GM21825 (cell line): ENCODE data around the gene RASGEF1C.
"Not testable (repeated sequence)": the region's sequence is repeated elsewhere in the genome, so short reads cannot be mapped to it uniquely, and the experiment has no call there.

ENCODE experiments used
- ATAC-seq: cut with Tn5 transposase; IDR thresholded peaks from one replicate; pipeline ENCODE4 v1.9.1; 2021; ENCODE audit warnings: mild to moderate bottlenecking, moderate library complexity; ENCODE audit not compliant: unreplicated experiment

Gene RASGEF1C

DNA sequence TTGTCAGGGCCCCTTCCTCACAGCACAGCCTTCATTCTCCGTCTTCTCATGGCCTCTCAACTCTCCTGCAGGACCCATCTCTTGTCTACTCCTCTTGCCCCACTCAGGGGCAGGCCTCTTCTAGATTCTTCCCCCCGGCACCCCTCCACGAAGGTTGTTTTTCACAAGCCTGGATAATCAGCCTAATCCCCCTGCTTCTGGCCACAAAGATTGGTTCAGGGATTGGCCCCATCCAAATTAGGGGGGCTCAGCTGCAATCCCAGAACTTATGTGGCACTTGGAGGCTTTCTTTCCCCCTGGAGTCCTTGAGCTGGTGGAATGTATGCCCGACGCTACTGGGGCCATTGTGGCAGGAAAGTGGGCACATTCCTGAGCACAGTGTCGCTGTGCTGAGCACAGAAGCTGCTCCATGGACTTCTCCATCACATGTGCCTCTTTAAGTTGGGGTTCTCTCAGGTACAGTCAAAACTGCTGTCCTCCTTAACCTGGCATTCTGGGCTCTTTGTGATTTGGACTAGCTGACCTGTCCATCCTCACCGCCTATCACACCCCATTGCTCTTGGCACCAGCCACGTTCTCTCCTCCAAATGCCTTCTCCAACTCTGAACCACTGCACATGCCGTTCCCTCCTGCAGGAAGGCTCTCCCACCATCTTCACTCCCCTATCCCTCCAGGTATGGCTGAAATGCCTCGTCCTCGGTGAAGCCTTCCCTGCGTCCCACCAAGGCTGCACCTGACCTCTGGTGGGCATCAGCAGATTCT, 70.6 kb downstream of the RASGEF1C start:
- ATAC-seq, result no peak

DNA sequence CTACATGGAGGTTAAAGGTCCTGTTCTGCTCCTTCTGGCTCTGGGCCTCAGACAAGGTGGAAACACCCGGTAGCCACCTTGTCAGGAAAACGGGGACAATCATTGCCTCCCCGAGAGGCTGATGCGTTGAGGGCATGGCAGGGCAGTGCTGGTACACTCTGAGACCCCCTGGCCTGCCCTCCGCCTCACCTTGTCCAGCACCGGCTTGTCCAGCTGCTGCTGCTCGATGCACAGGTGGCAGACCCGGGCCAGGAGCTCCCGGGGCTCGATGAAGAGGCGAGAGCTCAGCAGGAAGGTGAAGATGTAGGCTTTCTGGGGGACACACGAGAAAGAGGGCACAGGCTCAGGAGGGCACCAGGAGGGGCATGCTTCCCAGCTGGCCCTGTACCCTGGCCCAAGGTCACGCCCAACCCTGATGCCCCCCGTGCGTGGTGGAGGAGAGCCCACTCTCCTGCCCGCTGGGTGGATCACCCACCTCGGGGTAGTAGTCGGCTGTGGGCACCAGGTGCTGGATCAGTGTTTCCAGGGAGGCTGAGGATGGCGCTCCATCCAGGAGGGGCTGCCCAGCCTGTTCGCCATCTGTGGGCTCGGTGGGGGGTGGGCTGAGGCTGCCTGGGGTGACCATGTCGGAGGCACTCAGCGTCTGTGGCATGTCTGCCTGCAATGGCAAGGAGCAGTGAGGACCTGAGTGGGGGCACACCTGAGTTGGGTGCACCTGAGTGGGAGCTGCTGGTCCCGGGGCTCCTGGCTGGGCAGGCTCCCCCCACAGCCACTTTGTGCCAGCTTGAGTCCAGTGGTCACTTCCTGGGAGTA, 71.4 kb downstream of the RASGEF1C start:
- ATAC-seq, result no peak

- no peak for ATAC-seq
Measured at GRCh38 chr5:180136630-180137381, 72.2 kb downstream of the RASGEF1C start.

GRCh38 chr5:180135967-180136629, 72.9 kb downstream of the RASGEF1C start:
- ATAC-seq, result no peak

DNA sequence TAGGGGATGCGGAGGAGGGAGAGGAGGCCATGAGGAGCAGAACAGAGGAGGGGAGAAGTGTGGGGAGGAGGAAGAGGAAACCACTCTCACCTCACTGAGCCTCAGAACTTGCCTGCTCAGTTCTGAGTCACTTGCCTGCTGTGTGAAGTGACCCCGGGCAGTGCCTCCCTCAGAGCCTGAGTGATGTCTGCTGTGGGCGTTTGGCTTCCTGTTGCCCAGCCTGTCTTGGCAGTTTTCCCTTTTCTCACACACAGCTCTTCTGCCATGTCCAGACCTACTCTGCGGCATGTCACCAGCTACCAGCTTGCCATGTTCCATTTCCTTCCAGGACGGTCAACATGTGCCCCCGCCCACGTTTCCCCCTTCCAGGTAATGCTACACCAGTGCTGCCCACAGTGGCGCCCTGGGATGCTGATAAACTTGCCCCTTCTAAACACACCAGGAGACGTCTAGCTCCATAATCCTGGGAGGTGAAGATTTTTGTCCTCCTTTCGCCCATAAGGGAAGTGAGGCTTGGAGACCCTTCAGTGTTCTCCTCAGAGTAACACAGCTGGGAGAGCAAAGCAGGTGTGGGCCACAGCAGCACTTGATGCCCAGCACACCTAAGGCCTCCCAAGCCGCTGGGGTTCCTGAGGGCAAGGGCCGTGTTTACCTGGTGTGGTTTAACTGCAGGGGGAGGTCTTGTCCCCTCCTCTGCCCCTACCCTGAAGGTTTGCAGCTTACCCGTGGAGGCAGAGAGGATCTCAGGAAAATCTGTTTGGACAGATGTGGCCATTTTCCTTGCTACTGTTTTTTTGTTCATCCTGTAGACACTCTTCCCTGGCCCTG, 73.7 kb downstream of the RASGEF1C start:
- no peak for ATAC-seq

- ATAC-seq, result no peak
Measured at GRCh38 chr5:180133971-180134508, 75.0 kb downstream of the RASGEF1C start.

GRCh38 chr5:180133551-180133950, 75.5 kb downstream of the RASGEF1C start:
- ATAC-seq, result no peak

- ATAC-seq, result no peak
Measured at GRCh38 chr5:180133060-180133459, 76.0 kb downstream of the RASGEF1C start.

DNA sequence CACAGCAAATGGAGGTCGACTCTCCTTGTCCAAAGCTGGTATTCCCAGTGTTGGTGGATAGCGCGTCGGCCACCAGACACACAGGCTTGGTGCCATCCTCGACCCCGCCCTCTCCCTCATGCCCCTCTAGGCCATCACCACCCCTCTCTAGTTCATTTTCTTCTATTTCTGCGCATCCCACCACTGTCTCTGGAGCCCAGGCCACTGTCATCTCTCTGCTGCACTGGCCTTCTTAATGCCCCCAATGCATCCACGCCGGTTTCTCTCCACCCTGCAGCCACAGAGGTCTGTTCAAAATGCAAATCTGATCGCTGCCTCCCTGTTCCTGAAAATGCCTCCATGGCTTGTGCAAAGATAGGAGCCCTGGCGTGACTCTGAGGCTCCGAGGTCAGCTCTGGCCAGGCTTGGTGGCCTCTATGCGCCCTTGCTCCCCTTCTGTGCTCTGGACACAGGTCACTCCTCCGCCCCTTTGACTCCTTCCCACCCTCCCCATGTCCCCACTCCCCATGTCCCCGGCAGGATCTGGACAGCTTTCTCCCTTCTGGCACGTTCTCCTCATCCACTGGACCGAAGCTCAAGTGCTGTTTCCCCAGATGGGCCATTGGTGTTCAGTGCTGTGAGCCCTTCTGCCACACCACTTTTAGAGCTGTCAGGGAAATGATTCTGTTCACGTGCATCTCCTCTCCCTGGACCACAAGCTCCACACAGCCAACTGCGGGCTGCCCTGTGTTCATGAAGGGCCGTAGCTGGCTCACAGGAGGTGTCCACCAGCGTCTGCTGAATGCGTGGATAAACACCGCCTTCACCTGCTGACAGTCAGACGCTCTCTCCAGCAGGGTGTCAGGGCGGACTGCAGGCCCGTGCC, 77.9 kb downstream of the RASGEF1C start:
- no peak for ATAC-seq

- ATAC-seq, result no peak
Measured at GRCh38 chr5:180130291-180130869, 78.6 kb downstream of the RASGEF1C start.

- ATAC-seq, result no peak
Measured at GRCh38 chr5:180129291-180130190, 79.5 kb downstream of the RASGEF1C start.

DNA sequence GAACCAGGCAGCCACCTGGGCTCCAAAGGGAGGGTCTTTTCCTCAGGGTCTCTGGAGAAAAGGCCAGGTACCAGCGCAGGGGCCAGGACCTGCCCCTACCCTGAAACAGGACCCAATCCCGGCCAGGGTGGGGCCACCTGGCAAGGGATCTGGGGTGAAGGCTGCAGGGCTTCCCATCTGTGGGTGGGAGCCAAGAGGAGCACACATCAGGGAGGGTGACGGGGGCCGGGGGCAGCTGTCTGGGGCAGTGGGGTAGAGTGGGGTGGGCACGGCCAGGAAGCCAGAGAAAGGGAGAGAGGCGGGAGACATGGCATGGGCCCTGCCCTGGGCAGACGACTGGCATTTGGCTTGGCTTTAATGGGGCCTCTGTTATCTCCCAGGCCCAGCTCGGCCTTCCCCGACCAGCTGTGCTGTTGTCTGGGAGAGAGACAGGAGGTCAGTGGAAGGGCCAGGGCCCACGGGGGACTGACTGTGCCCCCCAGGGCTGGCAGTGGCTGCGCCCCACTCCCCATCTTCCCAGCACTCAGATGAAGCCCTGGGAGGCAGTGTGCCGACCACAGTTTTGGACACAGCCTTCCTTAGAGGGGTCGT, 80.2 kb downstream of the RASGEF1C start:
- ATAC-seq, result no peak

- no peak for ATAC-seq
Measured at GRCh38 chr5:180127682-180128670, 81.0 kb downstream of the RASGEF1C start.

GRCh38 chr5:180126716-180127681, 82.0 kb downstream of the RASGEF1C start:
- ATAC-seq, result no peak

DNA sequence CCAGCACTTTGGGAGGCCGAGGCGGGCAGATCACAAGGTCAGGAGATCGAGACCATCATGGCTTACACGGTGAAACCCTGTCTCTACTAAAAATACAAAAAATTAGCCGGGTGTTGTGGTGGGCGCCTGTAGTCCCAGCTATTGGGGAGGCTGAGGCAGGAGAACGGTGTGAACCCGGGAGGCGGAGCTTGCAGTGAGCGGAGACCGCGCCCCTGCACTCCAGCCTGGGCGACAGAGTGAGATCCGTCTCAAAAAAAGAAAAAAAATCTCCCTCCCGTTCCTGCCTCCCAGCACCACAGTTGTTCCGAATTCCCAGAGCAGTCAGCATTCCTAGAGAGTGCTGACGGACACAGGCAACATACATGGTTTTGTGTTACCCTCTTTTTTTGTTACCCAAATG, 82.9 kb downstream of the RASGEF1C start:
- ATAC-seq, result not testable (repeated sequence)
